Measurements from ENCODE around the gene LCLAT1. TPM values are rescaled to one million over a fixed set of nuclear protein-coding genes. Genes with fewer than 3 reads are reported as not detected.

The LCLAT1 gene
- polyA plus RNA-seq, 1 of the 3 experiments (the other 2 are of a cell fraction), result 6.9 TPM

DNA sequence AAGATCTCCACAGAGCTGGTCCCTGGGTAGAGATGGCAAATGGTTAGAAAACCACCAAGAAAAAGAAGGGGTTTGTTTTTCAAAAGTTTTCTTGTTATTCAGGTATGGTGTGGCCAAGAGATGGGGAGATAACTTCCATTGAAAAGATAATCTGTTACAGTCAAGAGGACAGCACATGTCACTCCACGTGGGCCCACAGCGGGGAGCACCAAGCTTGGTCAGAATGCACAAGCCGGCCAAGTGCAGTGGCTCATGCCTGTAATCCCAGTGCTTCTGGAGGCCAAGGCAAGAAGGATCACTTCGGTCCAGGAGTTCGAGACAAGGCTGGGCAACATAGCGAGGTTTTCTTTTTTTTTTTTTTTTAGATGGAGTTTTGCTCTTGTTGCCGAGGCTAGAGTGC is 6.0 kb upstream of the LCLAT1 start:
- H3K4me1 ChIP-seq (ENCODE audit: control insufficient read depth in 1 of 2, insufficient read depth in 2 of 2, low read depth in 1 of 2, low read length in 1 of 2), result no peaks in the 10 kb centered on the region
- TF ChIP-seq EZH2phosphoT487 (IDR thresholded peaks at IDR 0.05; ENCODE audit: borderline replicate concordance, low read depth) (no peak), EP300 (IDR thresholded peaks at IDR 0.05; ENCODE audit: borderline replicate concordance in 1 of 2, low read depth in 1 of 2, low read length in 1 of 2) (no peak)
- TF ChIP-seq, protein P1, sequence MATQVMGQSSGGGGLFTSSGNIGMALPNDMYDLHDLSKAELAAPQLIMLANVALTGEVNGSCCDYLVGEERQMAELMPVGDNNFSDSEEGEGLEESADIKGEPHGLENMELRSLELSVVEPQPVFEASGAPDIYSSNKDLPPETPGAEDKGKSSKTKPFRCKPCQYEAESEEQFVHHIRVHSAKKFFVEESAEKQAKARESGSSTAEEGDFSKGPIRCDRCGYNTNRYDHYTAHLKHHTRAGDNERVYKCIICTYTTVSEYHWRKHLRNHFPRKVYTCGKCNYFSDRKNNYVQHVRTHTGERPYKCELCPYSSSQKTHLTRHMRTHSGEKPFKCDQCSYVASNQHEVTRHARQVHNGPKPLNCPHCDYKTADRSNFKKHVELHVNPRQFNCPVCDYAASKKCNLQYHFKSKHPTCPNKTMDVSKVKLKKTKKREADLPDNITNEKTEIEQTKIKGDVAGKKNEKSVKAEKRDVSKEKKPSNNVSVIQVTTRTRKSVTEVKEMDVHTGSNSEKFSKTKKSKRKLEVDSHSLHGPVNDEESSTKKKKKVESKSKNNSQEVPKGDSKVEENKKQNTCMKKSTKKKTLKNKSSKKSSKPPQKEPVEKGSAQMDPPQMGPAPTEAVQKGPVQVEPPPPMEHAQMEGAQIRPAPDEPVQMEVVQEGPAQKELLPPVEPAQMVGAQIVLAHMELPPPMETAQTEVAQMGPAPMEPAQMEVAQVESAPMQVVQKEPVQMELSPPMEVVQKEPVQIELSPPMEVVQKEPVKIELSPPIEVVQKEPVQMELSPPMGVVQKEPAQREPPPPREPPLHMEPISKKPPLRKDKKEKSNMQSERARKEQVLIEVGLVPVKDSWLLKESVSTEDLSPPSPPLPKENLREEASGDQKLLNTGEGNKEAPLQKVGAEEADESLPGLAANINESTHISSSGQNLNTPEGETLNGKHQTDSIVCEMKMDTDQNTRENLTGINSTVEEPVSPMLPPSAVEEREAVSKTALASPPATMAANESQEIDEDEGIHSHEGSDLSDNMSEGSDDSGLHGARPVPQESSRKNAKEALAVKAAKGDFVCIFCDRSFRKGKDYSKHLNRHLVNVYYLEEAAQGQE (IDR thresholded peaks at IDR 0.05; ENCODE audit: low read depth, low read length), result no peak
- no peaks in the 10 kb centered on the region for H3K36me3 ChIP-seq (replicated peaks in 1 of 2; ENCODE audit: control insufficient read depth in 1 of 2, insufficient read depth in 2 of 2, low read length in 1 of 2)
- no peaks in the 10 kb centered on the region for H4K20me1 ChIP-seq (ENCODE audit: insufficient read depth)
- no peaks in the 10 kb centered on the region for H3F3A ChIP-seq (replicated peaks; ENCODE audit: insufficient read depth)
- H3K27ac ChIP-seq (ENCODE audit: low read depth in 2 of 2, low read length in 1 of 2), result no peak overlapping the region
- no peaks in the 10 kb centered on the region for H3K79me2 ChIP-seq (ENCODE audit: insufficient read depth)
- no peaks in the 10 kb centered on the region for H3K9me2 ChIP-seq
- 95% methylated on average over 7 of the region's 7 CpGs for WGBS (ENCODE audit: low lambda C conversion rate)
- no peaks in the 10 kb centered on the region for H3K9me3 ChIP-seq
- ChIA-PET POLR2A (no interaction called here), CTCF (interaction anchor here (0.8 to 1.3 kb wide), 2 partner anchors 271 to 729 kb away, joined by 3 read pairs; no protein-coding TSS in a partner anchor)
- H3K9ac ChIP-seq, result no peak overlapping the region
- no peak overlapping the region for H2AFZ ChIP-seq (ENCODE audit: low read depth)
- DNase-seq, result no peak
- no peak overlapping the region for H3K4me2 ChIP-seq
- H3K27me3 ChIP-seq (ENCODE audit: insufficient read depth), result no peaks in the 10 kb centered on the region
- no peak overlapping the region for H3K4me3 ChIP-seq (ENCODE audit: low read depth in 2 of 2, low read length in 1 of 2)

DNA sequence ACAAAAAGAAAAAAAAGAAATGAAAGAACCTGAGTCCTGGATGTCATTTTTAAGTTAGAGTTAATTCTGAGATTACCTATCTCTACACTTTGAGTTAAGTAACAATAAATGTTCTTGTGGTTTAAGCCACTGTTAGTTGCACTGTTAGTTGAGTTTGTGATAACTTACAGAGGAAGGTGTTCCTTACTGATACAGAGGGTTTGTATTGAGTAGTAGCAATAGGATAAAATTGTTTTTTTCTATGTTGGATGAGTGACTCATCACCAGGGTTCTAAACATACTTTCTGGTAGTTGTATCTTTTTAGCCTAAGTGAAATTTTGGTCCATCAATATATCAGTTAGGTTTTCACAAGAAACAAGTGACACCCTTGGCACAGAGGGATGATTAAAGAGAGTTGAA is 4.0 kb upstream of the LCLAT1 start:
- POLR2A ChIA-PET, result no interaction called here
- H3F3A ChIP-seq (replicated peaks; ENCODE audit: insufficient read depth), result no peaks in the 10 kb centered on the region
- H4K20me1 ChIP-seq (ENCODE audit: insufficient read depth), result no peaks in the 10 kb centered on the region
- CTCF ChIA-PET, result no interaction called here
- no peaks in the 10 kb centered on the region for H3K9me3 ChIP-seq
- H3K9me2 ChIP-seq, result no peaks in the 10 kb centered on the region
- H3K27ac ChIP-seq (ENCODE audit: low read depth in 2 of 2, low read length in 1 of 2), result no peak overlapping the region
- H3K79me2 ChIP-seq (ENCODE audit: insufficient read depth), result peaks cover 12% of the 10 kb centered on the region; the same call in 1 of the 2 replicates
- H3K27me3 ChIP-seq (ENCODE audit: insufficient read depth), result no peaks in the 10 kb centered on the region
- H3K36me3 ChIP-seq (replicated peaks in 1 of 2; ENCODE audit: control insufficient read depth in 1 of 2, insufficient read depth in 2 of 2, low read length in 1 of 2), result no peaks in the 10 kb centered on the region
- H2AFZ ChIP-seq (ENCODE audit: low read depth), result no peak overlapping the region
- no peak for DNase-seq
- H3K4me2 ChIP-seq, result no peak overlapping the region
- H3K4me3 ChIP-seq (ENCODE audit: low read depth in 2 of 2, low read length in 1 of 2), result no peak overlapping the region
- H3K9ac ChIP-seq, result no peak overlapping the region
- TF ChIP-seq TEAD4 (IDR thresholded peaks at IDR 0.05; ENCODE audit: borderline replicate concordance, insufficient read depth) (no peak), SIN3A (IDR thresholded peaks at IDR 0.05; ENCODE audit: borderline replicate concordance, low read depth, low read length) (no peak), ELF1 (IDR thresholded peaks at IDR 0.05) (no peak), MEF2A (IDR thresholded peaks at IDR 0.05; ENCODE audit: borderline replicate concordance, low read depth) (no peak), JUND (IDR thresholded peaks at IDR 0.05) (no peak), GATA2 (CRISPR knock-in tag; IDR thresholded peaks at IDR 0.05) (no peak), SMC3 (IDR thresholded peaks at IDR 0.05; ENCODE audit: low read depth, low read length) (no peak)
- TF ChIP-seq, protein P2, sequence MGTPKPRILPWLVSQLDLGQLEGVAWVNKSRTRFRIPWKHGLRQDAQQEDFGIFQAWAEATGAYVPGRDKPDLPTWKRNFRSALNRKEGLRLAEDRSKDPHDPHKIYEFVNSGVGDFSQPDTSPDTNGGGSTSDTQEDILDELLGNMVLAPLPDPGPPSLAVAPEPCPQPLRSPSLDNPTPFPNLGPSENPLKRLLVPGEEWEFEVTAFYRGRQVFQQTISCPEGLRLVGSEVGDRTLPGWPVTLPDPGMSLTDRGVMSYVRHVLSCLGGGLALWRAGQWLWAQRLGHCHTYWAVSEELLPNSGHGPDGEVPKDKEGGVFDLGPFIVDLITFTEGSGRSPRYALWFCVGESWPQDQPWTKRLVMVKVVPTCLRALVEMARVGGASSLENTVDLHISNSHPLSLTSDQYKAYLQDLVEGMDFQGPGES (IDR thresholded peaks at IDR 0.05; ENCODE audit: low read depth, low read length), result no peak
- TF ChIP-seq, protein P3, sequence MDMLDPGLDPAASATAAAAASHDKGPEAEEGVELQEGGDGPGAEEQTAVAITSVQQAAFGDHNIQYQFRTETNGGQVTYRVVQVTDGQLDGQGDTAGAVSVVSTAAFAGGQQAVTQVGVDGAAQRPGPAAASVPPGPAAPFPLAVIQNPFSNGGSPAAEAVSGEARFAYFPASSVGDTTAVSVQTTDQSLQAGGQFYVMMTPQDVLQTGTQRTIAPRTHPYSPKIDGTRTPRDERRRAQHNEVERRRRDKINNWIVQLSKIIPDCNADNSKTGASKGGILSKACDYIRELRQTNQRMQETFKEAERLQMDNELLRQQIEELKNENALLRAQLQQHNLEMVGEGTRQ (IDR thresholded peaks at IDR 0.05; ENCODE audit: borderline replicate concordance, low read depth, low read length), result no peak
- TF ChIP-seq, protein P4, sequence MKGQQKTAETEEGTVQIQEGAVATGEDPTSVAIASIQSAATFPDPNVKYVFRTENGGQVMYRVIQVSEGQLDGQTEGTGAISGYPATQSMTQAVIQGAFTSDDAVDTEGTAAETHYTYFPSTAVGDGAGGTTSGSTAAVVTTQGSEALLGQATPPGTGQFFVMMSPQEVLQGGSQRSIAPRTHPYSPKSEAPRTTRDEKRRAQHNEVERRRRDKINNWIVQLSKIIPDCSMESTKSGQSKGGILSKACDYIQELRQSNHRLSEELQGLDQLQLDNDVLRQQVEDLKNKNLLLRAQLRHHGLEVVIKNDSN (IDR thresholded peaks at IDR 0.05; ENCODE audit: borderline replicate concordance, low read depth), result no peak
- H3K4me1 ChIP-seq (ENCODE audit: control insufficient read depth in 1 of 2, insufficient read depth in 2 of 2, low read depth in 1 of 2, low read length in 1 of 2), result peaks cover 0 to 11% of the 10 kb centered on the region in 2 experiments; a peak in 2 of 4 replicates
